Forelimb muscle (tissue), 1 donor: ENCODE results near the gene SOCS3. TPM values are rescaled to one million over a fixed set of nuclear protein-coding genes. Genes with fewer than 3 reads are reported as not detected.

Source experiments
- DNase-seq: peaks from one replicate; pipeline ENCODE4 v3.0.0-alpha.2; 2013; ENCODE audit warnings: low read depth
- polyA plus RNA-seq: library from polyadenylated mRNA; unstranded; fragments of 120-200 nt; gene quantifications from one replicate; pipeline ENCODE4 v1.2.1, GENCODE V29; 2013; ENCODE audit not compliant: insufficient read length

SOCS3 gene
- polyA plus RNA-seq, 1 donor: 6.2 TPM

GRCh38 chr17:78367193-78367592 lies 7.3 kb upstream of the SOCS3 start:
- no peak for DNase-seq

- DNase-seq: no peak
These were observed 6.4 kb upstream of the SOCS3 start for GRCh38 chr17:78366109-78366848.

- DNase-seq: no peak
These were observed 5.8 kb upstream of the SOCS3 start for GRCh38 chr17:78365561-78366108.

- DNase-seq: no peak
These were observed 4.8 kb upstream of the SOCS3 start for GRCh38 chr17:78364436-78365281.

- DNase-seq: no peak
These were observed 2.8 kb upstream of the SOCS3 start for GRCh38 chr17:78362671-78363070.

- no peak for DNase-seq
These were observed 2.4 kb upstream of the SOCS3 start for GRCh38 chr17:78362232-78362631.

GRCh38 chr17:78361225-78361701 lies 1.4 kb upstream of the SOCS3 start:
- DNase-seq: no peak

- DNase-seq: no peak
These were observed 721 bp upstream of the SOCS3 start for GRCh38 chr17:78360371-78361224.

GRCh38 chr17:78359321-78359996 lies 418 bp downstream of the SOCS3 start:
- no peak for DNase-seq

- no peak for DNase-seq
These were observed 1.1 kb downstream of the SOCS3 start for GRCh38 chr17:78358538-78359320.

- no peak for DNase-seq
These were observed 2.0 kb downstream of the SOCS3 start for GRCh38 chr17:78357672-78358537.

GRCh38 chr17:78357177-78357586 lies 2.7 kb downstream of the SOCS3 start:
- no peak for DNase-seq

GRCh38 chr17:78356101-78356713 lies 3.7 kb downstream of the SOCS3 start:
- no peak for DNase-seq

- no peak for DNase-seq
These were observed 4.2 kb downstream of the SOCS3 start for GRCh38 chr17:78355701-78356100.

- DNase-seq: no peak
These were observed 4.7 kb downstream of the SOCS3 start for GRCh38 chr17:78355045-78355641.

- no peak for DNase-seq
These were observed 6.0 kb downstream of the SOCS3 start for GRCh38 chr17:78353834-78354233.

- DNase-seq: no peak
These were observed 8.3 kb downstream of the SOCS3 start for GRCh38 chr17:78351449-78352006.
